ENCODE data around the gene HACD2.

The HACD2 gene

DNA sequence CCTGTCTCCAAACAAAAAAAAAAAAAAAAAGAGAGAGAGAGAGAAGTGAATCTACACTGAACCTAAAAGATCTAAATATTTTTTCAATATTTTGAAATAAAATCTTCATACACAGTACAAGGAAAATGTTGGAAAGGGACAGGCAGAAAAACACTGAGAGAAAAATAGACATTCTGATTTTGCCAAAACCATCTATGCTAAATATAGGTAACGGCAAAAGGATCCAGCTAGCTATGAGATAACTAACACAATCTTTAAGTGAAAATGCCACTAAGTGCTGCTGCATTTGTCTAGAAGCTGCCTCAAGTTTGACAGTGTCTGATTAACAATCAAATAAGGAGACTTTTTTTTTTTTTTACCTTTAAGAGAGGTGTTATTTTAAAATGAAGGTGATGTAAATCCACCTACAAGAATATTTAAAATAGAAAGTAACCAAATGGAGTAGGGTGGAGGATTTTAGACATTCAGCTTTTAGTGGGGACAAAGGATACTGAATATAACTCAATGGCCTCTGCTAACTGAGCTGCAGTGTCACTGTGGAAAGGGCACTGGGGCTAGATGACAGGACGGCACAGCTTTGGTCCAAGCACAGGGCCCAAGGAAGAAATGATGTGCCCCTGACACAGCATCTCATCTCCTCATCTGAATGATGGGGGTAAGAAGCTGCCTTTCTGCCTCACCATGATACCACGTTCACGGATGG lies 62.4 kb downstream of the HACD2 start:
- H3K4me3 ChIP-seq (ENCODE audit: low read depth, low read length): no peak overlapping the region
- TF ChIP-seq, protein P1, sequence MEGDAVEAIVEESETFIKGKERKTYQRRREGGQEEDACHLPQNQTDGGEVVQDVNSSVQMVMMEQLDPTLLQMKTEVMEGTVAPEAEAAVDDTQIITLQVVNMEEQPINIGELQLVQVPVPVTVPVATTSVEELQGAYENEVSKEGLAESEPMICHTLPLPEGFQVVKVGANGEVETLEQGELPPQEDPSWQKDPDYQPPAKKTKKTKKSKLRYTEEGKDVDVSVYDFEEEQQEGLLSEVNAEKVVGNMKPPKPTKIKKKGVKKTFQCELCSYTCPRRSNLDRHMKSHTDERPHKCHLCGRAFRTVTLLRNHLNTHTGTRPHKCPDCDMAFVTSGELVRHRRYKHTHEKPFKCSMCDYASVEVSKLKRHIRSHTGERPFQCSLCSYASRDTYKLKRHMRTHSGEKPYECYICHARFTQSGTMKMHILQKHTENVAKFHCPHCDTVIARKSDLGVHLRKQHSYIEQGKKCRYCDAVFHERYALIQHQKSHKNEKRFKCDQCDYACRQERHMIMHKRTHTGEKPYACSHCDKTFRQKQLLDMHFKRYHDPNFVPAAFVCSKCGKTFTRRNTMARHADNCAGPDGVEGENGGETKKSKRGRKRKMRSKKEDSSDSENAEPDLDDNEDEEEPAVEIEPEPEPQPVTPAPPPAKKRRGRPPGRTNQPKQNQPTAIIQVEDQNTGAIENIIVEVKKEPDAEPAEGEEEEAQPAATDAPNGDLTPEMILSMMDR (IDR thresholded peaks at IDR 0.05; ENCODE audit: low read depth, low read length): no peak
- TF ChIP-seq POLR2A (IDR thresholded peaks at IDR 0.05; ENCODE audit: extremely low read depth, insufficient read length): no peak
- no peak for TF ChIP-seq MYC (IDR thresholded peaks at IDR 0.05; ENCODE audit: low read depth, low read length)
- TF ChIP-seq, protein P2, sequence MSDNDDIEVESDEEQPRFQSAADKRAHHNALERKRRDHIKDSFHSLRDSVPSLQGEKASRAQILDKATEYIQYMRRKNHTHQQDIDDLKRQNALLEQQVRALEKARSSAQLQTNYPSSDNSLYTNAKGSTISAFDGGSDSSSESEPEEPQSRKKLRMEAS (IDR thresholded peaks at IDR 0.05; ENCODE audit: low read depth, low read length): no peak
- no peak for DNase-seq (ENCODE audit: low read depth)

DNA sequence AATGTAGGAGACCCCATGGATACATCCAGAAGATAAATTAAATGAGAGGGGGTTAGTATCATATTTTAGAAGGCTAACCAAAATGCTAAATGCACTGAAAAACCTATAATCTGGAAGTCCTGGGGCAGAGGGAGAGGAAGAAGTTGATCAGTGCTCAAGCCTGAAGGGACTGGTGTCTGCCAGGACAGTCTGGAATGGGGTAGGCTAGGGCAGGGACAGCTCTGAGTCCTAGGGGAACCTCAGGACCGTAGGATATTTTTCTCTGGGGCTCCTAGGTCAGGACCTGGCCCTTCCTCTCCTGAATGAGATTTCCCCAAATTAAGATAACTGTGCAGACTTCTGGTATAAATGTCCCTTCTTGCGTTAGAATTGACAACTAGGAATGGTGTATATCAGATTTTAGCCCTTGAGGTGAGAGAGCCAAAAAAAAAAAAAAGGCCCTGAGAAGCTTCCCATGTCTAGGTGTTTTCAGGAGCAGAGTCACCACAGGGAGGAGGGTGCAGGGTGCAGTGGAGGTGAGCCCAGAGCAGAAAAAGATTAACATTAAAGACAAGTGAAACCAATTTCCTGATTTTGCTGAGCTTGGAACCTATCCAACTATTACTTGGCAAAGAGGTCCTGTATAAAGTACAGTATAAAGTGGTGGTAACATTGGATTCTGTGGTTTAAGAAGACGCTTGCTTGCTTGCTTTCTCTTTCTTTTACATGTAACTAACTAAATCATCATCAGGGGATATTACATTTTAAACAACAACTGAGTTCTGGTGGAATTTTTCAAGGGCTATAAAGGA lies 63.5 kb downstream of the HACD2 start:
- TF ChIP-seq MYC (IDR thresholded peaks at IDR 0.05; ENCODE audit: low read depth, low read length) (no peak), POLR2A (IDR thresholded peaks at IDR 0.05; ENCODE audit: extremely low read depth, insufficient read length) (no peak)
- TF ChIP-seq, protein P1 (IDR thresholded peaks at IDR 0.05; ENCODE audit: low read depth, low read length): no peak
- TF ChIP-seq, protein P2 (IDR thresholded peaks at IDR 0.05; ENCODE audit: low read depth, low read length): no peak
- no peak for DNase-seq (ENCODE audit: low read depth)
- H3K4me3 ChIP-seq (ENCODE audit: low read depth, low read length): no peak overlapping the region

DNA sequence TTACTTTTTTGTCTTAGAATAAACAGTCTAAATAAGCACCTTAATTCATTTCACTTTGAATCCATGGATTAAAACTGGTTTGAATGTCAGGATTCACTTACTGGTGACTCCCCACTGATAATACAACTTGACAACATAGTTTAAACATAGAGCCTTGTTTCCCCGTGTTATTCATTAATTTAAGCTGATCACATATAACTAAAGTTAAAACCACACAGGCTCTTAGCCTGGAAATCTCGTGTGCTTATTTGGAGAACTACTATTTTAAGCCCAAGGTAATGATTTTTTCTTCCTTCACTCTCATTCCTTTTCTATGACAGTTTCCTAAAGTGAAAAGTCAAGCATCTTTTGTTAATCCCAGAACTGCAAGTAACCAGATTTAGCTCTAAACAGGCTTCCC lies 64.2 kb downstream of the HACD2 start:
- no peak for DNase-seq (ENCODE audit: low read depth)
- TF ChIP-seq MYC (IDR thresholded peaks at IDR 0.05; ENCODE audit: low read depth, low read length): no peak
- no peak for TF ChIP-seq POLR2A (IDR thresholded peaks at IDR 0.05; ENCODE audit: extremely low read depth, insufficient read length)
- TF ChIP-seq, protein P1 (IDR thresholded peaks at IDR 0.05; ENCODE audit: low read depth, low read length): no peak
- TF ChIP-seq, protein P2 (IDR thresholded peaks at IDR 0.05; ENCODE audit: low read depth, low read length): no peak
- H3K4me3 ChIP-seq (ENCODE audit: low read depth, low read length): no peak overlapping the region

DNA sequence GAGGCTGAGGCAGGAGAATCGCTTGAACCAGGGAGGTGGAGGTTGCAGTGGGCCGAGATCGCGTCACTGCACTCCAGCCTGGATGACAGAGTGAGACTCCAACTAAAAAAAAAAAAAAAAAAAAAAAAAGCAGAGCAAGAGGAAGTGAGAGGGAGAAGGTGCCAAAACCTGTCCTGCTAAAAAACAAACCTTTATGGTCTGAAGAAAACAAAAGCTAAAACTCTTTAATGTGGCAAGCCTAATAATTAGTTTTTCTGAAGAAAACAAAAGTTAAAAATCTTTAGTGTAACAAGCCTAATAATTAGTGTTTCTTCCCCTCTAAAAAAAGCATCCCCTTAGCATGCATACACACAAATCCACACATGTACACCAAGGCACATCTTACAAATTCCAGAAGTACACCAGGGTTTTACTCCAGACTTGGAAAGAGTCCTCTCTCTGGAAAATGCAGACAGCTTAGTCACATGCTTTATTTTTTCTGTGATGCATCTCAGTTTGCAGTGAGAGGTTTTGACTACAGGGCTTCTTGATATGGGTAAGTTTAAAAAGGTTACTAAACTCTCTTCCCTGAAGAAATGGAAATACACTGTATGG lies 65.9 kb downstream of the HACD2 start:
- TF ChIP-seq, protein P1 (IDR thresholded peaks at IDR 0.05; ENCODE audit: low read depth, low read length): no peak
- TF ChIP-seq MYC (IDR thresholded peaks at IDR 0.05; ENCODE audit: low read depth, low read length): no peak
- no peak for TF ChIP-seq POLR2A (IDR thresholded peaks at IDR 0.05; ENCODE audit: extremely low read depth, insufficient read length)
- no peak for DNase-seq (ENCODE audit: low read depth)
- no peak overlapping the region for H3K4me3 ChIP-seq (ENCODE audit: low read depth, low read length)

DNA sequence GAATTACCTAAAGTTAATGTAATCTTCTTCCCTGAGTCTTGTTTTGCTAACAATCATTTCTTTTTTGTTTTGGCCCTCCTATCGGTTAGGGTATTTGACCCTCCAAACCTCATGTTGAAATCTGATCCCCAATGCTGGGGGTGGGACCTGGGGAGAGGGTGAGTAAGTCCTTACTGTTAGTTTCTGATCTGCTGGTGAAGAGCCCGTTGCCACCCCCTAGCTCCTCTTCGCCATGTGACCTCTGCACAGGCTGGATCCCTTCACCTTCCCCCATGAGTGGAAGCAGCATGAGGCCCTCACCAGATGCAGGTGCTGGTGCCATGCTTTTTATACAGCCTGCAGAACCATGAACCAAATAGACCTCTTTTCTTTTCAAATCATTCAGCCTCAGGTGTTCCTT lies 73.1 kb downstream of the HACD2 start:
- no peak overlapping the region for H3K4me3 ChIP-seq (ENCODE audit: low read depth, low read length)
- no peak for DNase-seq (ENCODE audit: low read depth)
- TF ChIP-seq MYC (IDR thresholded peaks at IDR 0.05; ENCODE audit: low read depth, low read length): no peak
- TF ChIP-seq, protein P1 (IDR thresholded peaks at IDR 0.05; ENCODE audit: low read depth, low read length): no peak
- TF ChIP-seq POLR2A (IDR thresholded peaks at IDR 0.05; ENCODE audit: extremely low read depth, insufficient read length): no peak
- TF ChIP-seq, protein P2 (IDR thresholded peaks at IDR 0.05; ENCODE audit: low read depth, low read length): no peak
